GM20000 (cell line): ENCODE data around the gene AGXT.

ENCODE experiments used
- DNase-seq: peaks from one replicate; pipeline ENCODE4 v3.0.0; 2012; ENCODE audit warnings: low spot score
- CTCF ChIP-seq: IDR thresholded peaks from 2 replicates; pipeline ENCODE4 v1.5.1; 2012; ENCODE audit warnings: mild to moderate bottlenecking, control low read depth; ENCODE audit errors: extremely low read depth, missing control alignments

The AGXT gene

DNA sequence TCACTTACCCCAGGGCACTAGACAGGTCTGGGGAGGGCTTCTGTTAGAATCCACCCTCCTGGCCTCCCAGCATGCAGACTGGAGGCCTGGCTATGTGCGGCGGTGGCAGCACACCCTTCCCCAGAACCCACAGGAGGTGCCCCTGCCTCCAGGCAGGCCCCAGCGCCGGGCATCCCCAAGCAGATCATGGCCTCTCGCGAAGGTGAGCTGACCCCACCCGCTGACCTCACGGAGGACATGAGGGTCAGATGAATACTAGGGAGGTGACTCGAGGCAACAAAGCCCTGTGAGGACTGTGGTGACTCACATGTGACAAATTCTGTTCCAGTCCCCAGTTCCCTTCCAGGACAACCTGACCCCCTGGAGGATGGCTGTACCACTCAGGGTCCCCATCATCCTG lies 25.4 kb downstream of the AGXT start:
- TF ChIP-seq CTCF, result no peak
- no peak for DNase-seq

GRCh38 chr2:240894836-240895558 lies 26.4 kb downstream of the AGXT start:
- no peak for TF ChIP-seq CTCF

GRCh38 chr2:240895656-240896388 lies 27.2 kb downstream of the AGXT start, which contains the start of gene MAB21L4:
MAB21L4 (minus strand) TSS chr2:240896156; CDS start chr2:240895997, 159 bp downstream.
- TF ChIP-seq CTCF, result no peak
- no peak for DNase-seq

More at GRCh38 chr2:240894836-240895558, 26.4 kb downstream of the AGXT start:
- no peak for DNase-seq

- DNase-seq, result no peak
- no peak for TF ChIP-seq CTCF
Measured at GRCh38 chr2:240896394-240896793, 27.8 kb downstream of the AGXT start.

DNA sequence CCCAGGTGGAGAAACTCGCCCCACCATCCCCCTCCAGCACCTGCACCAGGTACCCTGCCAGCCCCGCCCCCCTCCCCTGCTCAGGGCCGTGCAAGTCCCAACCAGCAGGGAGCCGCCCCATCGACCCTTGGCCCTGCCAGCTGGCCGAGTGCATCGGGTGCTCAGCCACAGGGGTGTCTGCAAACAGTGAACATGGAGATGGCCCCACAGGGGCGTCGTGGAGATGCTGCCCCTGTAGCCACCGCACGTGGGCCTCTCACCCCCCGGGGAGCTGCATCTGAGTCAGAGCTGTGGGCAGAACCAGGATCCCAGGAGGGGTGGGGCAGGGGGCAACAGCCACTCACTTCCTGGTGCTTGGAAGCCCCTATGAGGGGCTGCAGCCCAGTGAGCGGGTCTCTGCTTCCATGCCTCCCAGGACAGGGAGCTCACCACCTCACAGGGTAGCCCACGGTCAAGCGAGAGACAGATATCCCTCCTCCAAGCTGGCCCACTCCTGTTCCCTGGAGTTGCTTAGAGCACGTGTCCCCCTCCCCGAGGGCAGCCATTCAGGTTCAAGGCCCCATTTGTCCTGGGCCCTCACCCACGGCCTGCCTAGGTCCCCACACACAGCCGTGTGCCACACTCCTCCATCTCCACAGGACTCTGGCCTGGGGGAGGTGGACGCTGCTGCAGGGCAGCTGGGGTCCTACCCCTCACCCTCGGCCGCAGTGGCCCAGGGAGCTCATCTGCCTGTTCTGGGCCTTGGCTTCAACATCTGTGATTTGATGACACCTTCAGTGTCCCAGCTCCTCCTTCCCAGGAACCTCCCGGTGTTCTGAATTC lies 28.5 kb downstream of the AGXT start:
- DNase-seq, result no peak

DNA sequence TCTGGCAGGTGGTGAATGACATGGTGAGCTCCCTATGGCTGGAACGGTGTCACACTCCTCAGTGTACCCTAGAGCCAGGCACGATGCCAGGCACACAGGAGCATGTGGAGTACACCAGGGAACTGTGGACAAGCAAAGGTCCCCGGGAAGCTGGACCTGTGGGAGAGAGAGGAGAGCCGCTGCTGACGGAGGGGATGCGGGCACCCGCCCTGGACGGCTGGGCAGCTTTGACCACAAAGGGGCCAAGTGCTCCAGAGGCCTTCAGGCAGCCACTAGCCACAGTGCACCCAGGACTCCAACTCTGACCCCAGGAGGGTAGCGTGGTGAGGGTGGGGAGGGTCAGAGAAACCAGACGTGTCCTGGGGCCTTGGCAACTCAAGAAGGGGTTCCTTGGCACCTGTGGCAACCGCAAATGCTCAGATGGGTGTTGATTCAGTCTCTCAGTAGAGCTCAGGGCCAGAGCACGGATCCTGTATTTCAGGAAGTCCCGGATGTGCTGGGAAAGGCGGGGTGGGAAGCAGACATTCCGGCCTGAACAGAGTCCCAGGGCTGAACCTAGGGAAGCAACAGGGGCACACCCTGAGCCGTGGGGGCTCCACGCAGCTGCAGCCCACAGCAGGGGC lies 29.6 kb downstream of the AGXT start:
- DNase-seq, result no peak
- no peak for TF ChIP-seq CTCF

More for the DNA sequence above, 28.5 kb downstream of the AGXT start:
- no peak for TF ChIP-seq CTCF
